ENCODE data around the gene CHST15.

CHST15 gene

GRCh38 chr10:124092860-124093773, at the start of gene CHST15:
Gene CHST15 (minus strand): TSS chr10:124093598. CDS start chr10:124046212, 47,386 bp downstream.
- DNase-seq = no peak

- no peak for DNase-seq
Observed at GRCh38 chr10:124142960-124143359, 49.6 kb upstream of the CHST15 start.

GRCh38 chr10:124142006-124142739, 48.8 kb upstream of the CHST15 start:
- DNase-seq = no peak

- DNase-seq = no peak
Observed at GRCh38 chr10:124138883-124139348, 45.5 kb upstream of the CHST15 start.

- no peak for DNase-seq
Observed at GRCh38 chr10:124138195-124138882, 44.9 kb upstream of the CHST15 start.

GRCh38 chr10:124134251-124134893, 41.0 kb upstream of the CHST15 start:
- DNase-seq = no peak

- no peak for DNase-seq
Observed at GRCh38 chr10:124132876-124133275, 39.5 kb upstream of the CHST15 start.

GRCh38 chr10:124132306-124132705, 38.9 kb upstream of the CHST15 start:
- no peak for DNase-seq

- DNase-seq = no peak
Observed at GRCh38 chr10:124131172-124131571, 37.8 kb upstream of the CHST15 start.

- no peak for DNase-seq
Observed at GRCh38 chr10:124130198-124130900, 37.0 kb upstream of the CHST15 start.

- no peak for DNase-seq
Observed at GRCh38 chr10:124129471-124129870, 36.1 kb upstream of the CHST15 start.

GRCh38 chr10:124128811-124129145, 35.4 kb upstream of the CHST15 start:
- no peak for DNase-seq

GRCh38 chr10:124127965-124128810, 34.8 kb upstream of the CHST15 start:
- no peak for DNase-seq

GRCh38 chr10:124127563-124127962, 34.2 kb upstream of the CHST15 start:
- DNase-seq = no peak

- DNase-seq = no peak
Observed at GRCh38 chr10:124126983-124127385, 33.6 kb upstream of the CHST15 start.

GRCh38 chr10:124126145-124126982, 33.0 kb upstream of the CHST15 start:
- DNase-seq = no peak

GRCh38 chr10:124125305-124126116, 32.1 kb upstream of the CHST15 start:
- DNase-seq = no peak

- no peak for DNase-seq
Observed at GRCh38 chr10:124124769-124125161, 31.4 kb upstream of the CHST15 start.

- no peak for DNase-seq
Observed at GRCh38 chr10:124124123-124124768, 30.8 kb upstream of the CHST15 start.
